Fibroblast of skin of right biceps (primary cell): ENCODE measurements around the gene SLC37A1.

Experiments used
- DNase-seq: peaks from one replicate; pipeline ENCODE4 v3.0.0-alpha.2; 2013

Gene SLC37A1

DNA sequence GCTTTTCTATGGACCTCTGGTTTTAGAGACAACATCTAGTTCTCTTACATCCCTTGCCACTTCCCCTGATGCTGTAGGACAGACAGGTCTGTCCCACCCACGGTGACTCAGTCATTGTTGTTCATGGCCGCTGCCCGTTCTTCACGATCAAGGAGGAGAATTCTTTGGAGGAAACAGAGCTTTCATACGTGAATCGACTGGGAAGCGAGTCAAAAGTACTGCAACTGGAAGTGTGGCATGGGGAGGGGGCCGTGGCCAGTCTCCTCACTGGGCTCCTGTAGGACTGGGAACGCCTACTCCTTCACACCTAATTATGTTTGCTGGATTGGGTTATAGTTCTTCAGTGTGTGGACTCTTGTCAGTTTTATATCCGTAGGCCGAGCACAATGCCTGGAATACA is 4.4 kb upstream of the SLC37A1 start:
- DNase-seq = no peak

DNA sequence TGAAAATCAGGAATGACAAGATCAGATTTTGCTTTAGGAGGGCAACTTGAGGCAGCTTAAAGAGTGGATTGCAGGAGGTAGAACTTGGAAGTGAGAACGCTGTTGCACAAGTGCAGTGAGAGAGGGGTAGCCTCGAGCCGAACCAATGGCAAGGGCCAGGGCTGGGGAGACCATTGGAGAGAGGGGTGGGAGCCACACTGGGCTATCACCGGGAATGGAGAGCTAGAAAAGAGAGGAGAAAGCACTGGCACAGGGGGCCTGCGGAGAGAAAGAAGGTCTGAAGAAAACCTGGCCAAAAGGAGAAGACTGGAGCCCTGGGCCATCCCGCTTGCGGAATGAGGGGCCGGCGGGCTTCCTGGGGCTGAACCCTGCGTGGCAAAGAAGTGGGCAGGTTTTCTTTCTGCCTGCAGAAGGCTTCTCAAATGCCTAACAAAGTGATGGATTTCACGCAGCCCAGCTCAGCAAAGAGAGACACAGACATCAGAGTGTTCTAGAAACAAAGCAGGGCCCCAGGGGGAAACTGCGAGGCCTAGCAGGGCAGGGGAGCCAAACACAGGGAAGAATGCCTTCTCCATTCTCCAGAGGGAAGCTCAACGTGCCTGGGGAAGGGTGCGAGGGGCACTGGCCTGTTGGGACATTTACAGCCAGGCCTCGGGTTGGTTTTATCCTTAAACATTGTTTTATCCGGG is 1.2 kb upstream of the SLC37A1 start:
- DNase-seq = no peak

DNA sequence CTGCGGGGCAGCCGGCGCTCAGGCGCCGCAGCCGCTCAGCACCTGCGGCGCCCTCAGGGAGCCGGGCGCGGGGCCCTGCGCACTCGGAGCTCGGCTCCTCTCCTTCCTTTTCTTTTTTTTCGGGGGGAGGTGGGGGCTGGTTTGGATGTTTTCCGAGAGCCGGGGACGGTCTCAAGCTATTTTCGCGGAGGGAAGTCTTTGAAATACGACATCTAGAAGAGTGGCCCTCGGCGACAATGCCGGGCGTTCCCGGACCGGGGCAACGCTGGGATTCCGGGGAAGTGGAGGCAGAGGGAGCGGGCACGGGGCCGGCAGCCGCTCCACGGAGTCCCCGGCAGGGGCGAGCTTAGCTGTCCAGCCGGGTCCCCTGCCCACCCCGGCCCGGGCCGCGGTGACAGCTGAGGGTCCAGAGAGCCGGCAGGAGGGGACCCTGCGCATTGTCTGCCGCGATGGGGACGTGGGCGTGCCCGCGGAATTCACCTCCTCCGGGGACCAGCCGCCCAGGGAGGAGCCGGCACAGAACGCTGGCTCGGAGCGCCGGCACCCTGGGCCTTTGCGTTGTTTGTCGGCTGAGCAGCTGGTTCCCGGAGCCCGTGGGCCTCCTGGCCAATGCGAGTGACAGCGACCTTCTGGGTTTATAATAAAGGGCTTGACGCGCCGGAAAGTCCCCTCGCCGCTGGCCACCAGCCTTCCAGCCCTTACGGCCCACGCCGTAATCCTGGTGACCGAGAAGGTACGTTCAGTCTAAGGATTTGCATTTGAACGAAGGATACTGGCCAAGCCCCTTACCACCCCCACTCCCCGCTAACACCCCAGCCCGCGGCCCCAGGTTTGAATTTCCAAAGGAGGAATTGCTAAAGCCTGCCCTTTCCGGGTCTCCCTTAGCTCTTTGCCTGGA is 582 bp downstream of the SLC37A1 start:
- DNase-seq = no peak

DNA sequence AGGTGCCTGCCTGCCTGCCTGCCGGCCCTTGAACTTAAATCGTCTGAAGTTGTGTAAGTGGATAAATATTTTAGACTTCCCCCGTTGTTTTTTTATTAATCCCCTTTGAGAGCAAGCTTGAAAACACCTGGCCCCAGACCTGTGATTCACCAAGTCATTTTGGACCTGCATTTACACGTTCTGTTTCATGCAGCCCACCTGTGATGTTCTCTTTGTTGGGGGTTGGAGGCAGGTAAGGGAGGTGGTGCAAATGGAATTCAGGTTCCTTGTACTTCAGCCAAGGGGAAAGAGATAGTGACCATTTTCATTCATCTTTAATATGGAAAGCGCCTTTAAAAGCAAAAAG is 1.2 kb downstream of the SLC37A1 start:
- DNase-seq = no peak

DNA sequence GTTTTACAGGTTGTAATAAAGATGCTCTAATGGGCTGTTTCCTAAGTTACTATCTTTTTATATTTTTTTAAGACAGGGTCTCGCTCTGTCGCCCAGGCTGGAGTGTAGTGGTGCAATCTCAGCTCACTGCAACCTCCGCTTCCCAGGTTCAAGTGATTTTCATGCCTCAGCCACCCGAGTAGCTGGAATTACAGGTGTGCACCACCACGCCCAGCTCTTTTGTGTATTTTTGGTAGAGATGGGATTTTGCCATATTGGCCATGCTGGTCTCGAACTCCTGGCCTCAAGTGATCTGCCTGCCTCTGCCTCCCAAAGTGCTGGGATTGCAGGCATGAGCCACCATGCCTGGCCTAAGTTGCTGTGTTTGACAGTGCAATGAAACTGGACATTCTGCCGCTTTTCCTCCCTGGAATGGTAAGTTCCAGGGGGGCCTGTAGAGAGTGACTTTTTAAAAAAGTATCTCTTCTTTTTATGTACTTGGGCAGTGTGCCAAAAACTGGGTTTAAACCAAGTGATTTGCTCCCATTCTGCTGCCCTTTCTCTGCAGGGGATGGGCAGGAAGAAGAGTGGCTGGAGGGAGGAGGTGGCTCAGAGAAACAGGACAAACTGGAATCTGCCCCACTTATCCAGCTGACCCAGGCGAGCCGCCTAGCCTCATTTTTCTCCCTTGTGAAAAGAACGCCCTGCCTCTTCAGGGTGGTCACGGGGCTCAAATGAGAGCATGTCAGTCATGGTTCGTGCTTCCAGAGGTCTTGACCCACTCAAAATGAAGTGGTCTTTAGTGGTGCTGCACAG is 2.3 kb downstream of the SLC37A1 start:
- no peak for DNase-seq

DNA sequence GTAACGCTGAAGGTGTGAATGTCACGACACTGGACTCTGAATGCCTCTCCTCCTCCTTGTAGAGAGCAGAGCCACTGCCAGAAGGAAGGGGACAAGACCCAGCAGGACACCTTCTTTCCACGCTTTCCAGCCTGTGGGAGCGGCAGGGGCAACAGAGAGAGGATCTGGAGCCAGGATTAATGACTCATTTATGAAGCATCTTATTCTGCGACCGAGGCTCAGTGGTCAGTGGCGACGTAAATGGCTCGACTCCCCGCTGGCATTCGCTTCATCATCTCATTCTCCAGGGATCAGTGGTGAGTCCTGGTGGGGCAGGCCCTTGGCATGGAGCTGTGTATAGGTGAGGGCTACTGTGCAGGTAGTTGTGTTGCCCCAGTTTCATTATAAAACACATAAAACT is 4.6 kb downstream of the SLC37A1 start:
- peak; percentile 46 for DNase-seq

DNA sequence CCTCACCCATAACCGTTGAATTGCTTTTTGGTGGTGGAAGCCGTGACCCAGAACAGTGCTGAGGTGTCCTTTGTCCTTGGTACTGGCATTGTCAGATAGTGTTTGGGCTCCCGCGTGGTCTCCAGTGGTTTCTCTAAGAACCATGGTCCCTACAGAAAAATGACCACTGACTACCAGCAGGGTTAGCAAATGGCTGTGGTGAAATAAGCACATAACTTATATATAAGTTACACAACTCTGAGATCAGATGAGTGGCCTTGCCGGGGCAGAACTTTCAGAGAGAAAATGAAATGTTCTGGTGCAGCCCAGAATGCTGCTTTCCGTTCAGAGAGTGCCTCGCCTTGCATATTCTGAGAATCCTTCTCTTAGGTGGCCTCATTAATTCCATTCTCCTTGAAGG is 5.0 kb downstream of the SLC37A1 start:
- DNase-seq = no peak

DNA sequence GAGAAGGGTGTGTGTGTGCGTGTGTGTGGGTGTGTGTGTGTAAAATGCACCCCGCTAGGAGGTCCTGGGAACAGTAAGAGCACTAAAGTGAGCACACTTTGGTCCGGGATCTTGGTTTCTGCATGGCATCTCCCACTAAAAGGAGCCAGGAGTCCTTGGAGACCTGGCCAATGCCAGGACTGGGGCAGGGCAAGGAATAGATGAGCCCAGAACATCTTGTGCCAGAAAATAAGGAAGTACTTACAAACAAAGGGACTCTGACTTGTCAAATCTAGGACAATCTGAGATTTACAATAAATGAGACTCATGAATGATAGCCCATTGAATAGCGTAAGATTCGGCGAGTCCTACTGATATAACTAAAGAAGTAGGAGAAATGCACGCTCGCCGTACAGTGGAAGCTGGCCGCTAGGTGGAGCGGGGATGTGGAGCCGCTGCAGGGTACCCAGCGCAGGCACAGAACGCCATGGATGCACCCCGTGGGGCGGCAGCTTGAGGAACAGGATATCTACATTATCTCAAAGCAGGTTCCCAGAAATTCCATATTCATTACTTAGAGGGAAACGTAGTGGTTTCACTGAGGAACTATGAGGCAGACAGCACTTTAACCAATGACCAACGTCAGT is 7.1 kb downstream of the SLC37A1 start:
- DNase-seq = no peak

DNA sequence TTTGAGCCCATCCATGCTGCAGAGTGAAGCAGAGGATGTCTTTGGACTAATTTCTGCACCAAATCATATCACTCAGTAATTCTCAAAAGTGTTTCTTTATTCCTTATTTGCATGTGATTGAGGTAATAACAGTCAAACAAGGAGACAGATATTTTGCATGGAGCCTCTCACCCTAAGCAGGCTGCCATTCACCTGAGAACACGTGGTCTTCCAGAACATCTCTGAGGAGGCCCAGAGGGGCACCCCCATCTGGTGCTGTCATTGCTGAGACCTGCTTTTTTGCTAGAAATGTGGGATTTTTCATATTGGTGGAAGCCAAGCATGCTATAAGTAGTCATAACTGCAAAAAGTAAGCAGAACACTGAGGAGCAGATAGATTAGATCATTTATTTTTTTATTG is 7.7 kb downstream of the SLC37A1 start:
- DNase-seq = no peak

DNA sequence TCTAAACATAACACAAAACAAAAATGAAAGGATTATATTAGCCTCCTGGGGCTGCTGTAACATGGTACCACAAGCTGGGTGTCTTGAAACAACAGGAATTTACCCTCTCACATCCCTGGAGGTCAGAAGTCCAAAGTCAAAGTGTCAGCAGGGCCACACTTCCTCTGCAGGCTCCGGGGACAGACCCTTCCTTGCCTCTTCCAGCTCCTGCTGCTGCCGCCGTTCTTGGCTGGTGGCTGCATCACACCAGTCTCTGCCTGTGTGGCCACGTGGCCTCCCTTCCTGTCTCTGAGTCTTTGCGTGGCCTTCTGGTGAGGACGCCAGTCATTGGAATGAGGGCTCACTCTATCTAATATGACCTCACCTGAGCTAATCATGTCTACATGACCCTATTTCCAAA is 8.2 kb downstream of the SLC37A1 start:
- DNase-seq = no peak

DNA sequence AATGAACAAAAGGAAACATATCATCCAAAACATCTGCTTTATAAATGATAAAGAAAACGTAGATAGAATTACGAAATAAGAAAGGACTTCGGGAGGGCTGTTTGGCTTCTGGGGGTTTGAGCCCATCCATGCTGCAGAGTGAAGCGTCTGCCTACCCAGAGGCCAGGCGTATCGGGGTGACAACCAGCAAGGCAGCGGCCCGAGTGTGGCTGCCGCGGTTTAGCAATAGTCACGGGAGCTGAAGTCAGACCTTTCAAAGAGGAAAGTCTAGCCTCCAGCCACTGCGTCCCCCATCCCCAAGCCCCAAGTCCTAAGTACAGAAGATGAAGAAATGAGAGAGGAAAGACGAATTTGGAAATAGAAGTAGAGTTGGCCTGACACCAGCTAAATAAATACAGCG is 8.6 kb downstream of the SLC37A1 start:
- DNase-seq = no peak

DNA sequence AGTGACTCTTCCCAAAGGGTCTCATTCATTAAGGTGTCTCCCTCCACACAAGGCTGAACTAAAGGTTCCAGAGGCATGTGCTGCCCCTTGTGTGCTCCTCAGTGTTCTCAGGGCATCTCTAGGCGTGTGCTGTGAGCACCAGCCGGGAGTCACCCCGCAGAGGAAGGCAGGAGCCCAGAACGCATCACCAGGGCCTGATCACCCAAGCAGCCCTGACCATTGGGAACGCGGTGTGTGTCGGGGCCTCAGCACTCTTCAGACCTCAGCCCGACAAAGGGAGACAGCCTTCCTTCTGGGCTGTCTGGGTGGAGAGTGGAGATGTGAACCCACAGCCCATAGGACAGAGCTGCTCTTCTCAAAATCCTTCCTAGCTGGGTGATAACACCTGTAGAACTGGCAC is 9.1 kb downstream of the SLC37A1 start:
- no peak for DNase-seq

DNA sequence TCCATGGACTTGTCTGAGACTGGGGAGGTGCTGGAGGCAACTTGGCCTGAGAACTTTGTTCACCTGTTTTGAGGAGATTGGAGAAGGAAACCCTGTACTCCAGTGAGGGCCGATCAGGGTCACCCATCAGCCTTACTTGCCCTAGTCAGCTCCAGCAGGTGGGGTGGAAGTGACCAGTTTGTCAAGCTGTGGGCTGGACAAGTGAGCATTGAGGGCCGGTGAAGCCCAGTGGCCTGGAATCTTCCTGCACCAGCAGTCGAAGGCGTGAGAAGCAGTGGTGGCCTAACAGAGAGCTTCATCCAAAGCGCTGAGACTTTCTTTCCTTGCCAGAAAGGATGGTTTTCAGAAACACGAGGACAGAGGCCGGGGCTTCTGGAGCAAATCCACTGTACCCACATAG is 9.6 kb downstream of the SLC37A1 start:
- no peak for DNase-seq

DNA sequence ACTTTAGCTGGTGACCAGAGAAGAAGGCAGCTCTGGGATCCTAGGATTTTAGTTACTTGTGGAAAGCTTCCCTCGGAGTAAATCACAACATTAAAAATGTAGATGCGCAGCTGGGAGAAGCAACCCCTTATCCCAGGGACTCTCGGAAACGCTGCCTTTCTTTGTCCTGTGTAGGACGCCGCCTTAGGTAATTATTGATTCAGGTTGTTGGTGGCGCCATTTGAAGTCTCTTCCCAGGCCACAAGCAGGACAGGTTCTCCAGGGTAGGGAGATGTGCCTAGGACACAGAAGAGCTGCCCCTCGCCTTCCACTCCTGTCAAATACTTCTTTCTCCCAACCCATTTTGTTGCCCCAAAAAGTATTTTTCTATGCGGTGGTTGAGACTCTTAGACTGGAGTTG is 10.3 kb downstream of the SLC37A1 start:
- no peak for DNase-seq

DNA sequence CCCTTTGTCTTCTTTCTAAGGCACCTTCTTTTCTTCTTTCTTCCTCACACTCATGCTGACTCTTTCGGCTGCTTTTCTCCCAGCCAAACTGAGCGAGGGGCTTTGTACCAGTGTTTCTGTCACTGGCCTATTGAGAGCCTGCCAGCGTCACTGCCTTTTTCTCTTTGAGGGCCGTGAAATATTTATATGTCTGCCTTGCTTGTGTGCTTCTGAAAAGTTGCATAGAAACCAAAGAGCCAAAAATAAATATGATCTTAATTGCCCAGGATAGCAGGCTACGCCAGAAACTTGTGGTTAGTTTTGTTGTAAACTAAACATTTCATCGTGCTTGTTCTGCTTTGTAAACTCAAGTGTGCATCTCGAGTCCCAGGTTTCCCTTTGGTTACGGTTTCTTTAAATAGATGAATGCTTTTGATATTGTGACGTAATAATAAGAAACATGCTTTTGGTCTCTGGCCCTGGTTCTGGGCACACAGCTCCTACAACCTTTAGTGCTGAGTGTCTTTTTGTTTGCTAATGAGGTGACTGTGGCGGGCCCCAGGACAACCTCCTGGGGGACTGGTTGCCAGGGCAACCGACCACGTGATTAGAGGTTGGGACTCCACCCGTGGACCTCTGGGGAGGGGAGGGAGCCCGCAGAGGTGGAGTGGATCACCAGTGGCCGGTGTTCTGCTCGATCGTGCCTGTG is 10.8 kb downstream of the SLC37A1 start:
- DNase-seq = peak; percentile 34

DNA sequence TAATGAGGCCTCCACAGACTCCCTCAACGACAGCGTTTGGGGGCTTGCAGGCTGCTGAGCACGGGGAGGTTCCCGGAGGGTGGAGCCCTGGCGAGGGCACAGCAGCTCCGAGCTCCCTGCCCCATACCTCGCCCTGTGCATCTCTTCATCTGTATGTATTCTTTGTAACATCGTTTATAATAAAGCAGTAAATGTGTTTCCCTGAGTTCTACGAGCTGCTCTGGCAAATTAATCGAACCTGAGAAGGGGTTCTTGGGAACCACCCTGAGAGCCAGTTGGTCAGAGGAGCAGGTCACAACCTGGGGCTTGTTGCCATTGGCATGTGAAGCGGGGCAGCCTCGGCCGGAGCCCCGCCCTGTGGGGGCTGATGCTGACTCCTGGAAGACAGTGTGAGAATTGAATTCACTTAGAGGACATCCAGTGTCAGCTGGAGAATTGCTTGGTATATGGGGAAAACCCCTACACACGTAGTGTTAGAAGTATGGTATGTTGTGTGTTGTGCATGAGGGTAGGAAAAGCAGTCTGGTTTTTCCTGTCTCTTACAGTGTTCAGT is 11.5 kb downstream of the SLC37A1 start:
- no peak for DNase-seq

DNA sequence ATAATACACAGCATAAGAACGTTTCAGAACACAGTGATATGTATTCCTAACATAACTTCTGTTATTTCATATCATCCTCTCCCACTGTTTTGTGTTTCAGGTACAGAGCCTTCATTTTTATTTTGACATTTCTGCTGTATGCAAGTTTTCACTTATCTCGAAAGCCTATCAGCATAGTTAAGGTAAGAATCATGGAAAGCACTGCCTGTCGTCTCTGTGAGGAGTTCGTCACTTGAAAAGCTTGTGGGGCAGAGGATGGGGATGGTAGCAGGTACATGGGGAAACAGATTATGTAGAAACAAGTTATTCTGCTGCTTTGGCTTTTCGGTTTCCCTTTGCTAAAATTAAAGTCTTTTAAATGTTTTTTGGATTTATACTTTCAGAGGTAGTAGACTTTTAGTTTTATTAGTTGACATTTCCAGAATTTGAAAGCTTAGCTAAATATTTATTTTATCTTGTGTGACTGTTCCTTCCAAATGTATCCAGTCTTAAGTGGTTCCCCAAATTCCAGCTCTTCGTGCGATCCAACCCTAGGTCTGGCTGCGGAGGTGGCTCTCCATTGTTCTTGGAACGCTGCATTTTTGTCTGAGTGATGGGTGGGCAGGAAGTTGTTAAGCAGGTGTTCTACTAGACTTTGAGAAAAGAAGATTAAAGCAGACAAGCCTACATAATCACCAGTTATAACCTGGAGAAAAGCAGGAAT is 12.2 kb downstream of the SLC37A1 start:
- no peak for DNase-seq

DNA sequence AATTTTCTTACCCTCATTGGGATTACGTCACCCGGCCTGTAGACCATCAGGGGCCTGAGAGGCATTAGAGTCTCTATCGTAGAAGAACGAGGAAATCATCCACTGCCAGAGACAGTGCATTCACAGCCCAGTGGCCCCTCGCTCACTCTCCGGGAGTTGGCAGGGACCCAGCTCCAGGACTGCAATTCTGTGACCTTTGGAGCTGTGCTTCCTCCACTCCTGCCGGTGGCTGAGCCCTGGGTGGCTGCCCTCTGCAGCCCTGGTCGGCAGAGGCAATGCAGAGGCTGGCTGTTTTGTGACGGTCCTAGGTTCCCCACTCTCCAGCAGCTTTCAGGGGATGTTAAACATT is 12.7 kb downstream of the SLC37A1 start:
- DNase-seq = no peak

DNA sequence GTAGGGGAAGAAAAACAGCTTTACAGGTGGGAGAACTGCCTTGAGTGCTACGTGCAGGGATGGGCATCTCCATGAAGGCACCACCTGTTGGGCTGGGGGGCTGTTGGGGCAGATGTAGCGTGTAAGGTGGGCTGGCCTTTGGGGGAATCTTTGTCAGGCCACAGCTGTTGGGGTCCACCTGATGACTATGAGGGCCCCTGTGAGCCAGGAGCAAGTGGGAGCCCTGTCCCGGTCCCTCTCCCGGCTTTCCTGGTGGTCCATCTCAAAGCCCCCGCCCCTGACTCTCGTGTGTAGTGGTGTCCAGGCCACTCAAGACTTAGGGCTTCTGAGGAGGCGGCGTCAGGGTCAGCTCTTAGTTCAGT is 13.5 kb downstream of the SLC37A1 start:
- no peak for DNase-seq

DNA sequence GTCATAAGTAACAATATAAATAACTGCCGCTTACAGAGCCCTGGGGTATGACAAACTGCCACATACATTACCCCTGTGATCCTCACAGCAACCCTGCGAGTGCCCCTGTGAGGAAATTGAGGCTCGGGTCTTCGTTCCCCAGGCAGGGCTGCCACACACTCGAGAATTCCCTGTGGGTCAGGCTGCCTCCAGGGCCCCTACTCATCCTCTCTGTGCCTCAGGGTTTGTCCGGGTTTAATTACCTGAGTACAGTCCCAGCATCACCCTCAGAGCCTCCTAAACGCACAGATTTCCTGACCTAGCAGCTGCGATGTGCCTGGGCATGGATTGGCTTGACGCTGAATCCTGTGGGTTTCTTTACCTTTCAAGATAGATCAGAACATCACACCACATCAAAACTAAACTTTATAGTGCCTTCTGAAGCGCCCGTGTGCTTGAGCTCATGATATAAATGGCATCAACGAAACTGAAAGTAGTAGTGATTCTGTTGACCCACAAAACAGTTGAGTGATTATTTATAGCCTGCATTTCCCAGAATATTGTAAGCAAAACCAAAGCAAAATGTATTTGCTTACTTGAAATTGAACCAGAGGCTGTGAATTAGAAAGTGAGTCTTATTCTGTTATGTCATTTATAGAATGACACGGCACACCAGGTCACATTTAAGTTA is 14.0 kb downstream of the SLC37A1 start:
- no peak for DNase-seq

DNA sequence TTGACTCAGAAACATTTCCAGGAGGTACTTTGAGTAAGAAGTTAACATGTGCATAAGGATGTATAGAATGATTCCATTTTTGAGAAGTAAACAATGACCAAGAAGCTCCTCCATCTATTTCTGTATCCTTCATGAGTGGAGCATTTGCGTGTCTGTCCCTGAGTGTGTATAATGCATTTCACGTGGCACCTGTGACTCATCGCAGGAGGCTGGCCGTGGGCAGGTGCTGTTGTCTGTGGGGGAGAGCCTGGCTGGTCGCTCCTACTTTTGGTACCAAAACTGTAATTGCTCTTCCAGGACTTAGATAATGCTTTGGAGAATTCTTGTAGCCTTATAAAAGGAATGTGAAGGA is 16.5 kb downstream of the SLC37A1 start:
- DNase-seq = no peak
